ENCODE results near the gene POLR2E. TPM values are rescaled to one million over a fixed set of nuclear protein-coding genes. Genes with fewer than 3 reads are reported as not detected.
A peak's percentile ranks its signal among the peaks of the same experiment; 100 is the strongest.

POLR2E gene
- total RNA-seq, 1 donor from 2014 or later = 265 TPM

DNA sequence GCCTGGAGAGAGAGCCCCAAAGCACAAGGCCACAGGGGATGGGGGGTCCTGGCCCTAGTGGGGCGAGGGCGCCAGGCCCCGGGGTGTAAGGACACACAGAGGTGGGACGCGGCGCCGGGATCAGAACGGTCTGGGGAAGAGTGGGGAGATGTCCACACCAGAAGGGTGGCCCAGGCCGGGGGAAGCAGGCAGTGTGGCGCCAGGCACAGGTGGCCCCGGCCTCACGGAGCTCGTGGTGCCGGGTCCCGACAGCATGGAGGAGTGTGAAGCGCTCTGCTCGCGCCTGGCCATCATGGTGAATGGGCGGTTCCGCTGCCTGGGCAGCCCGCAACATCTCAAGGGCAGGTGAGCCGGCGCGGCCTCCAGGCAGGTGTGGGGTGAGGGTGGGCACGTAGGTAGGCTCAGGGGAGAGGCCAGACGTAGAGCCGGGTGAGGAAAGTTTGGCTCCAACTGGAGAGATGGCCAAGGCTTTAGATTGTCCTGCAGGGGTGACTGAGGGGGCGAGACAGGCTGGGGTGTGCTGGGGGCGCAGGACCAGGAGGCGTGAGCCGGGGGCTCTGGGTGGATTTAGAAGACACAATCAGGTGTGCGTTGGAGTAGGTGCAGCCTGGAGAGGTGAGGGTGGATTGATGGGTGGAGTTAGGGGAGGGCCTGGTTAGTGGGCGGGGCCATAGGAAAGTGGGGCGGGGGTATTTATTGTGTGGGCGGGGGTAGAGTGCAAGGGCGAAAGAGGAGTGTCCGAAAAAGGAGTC, 31.1 kb downstream of the POLR2E start:
- intact Hi-C loops (cut with micrococcal nuclease) = loop anchor here (1.0 kb wide), 3 partner anchors 18 to 192 kb away; no protein-coding TSS in a partner anchor
- Mint-ChIP-seq H3K27ac (no peak overlapping the region), H3K4me3 (peak overlapping the region; percentile 22), H3K36me3 (ENCODE audit: low read depth) (peaks cover 6% of the 10 kb centered on the region), H3K9me3 (no peaks in the 10 kb centered on the region), H3K27me3 (ENCODE audit: insufficient read depth) (no peaks in the 10 kb centered on the region), H3K4me1 (ENCODE audit: low read depth) (peaks cover 11% of the 10 kb centered on the region)
- no peak for DNase-seq (ENCODE audit: low spot score)

DNA sequence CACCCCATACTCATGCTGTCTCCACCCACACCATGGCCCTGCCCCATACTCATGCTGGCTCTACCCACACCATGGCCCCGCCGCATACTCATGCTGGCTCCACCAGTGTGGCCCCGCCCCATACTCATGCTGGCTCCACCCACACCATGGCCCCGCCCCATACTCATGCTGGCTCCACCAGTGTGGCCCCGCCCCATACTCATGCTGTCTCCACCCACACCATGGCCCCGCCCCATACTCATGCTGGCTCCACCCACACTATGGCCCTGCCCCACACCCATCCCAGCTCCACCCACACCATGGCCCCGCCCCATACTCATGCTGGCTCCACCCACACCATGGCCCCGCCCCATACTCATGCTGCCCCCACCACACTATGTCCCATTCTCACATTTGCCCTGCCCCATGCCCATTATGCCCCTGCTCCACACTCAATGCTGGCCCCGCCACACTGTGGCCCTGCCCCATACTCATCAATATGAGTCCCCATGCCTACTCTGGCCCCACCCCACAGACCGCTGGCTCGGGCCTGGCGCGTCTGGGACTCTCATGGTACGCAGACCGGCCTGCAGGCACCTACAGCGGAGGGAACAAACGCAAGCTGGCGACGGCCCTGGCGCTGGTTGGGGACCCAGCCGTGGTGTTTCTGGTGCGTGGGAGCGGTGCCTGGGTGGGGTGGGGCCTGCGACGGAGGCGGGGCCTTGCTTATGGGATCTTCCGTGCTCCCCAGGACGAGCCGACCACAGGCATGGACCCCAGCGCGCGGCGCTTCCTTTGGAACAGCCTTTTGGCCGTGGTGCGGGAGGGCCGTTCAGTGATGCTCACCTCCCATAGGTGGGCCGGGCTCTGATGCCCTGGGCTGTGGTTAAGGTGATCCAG, 31.9 kb downstream of the POLR2E start:
- Mint-ChIP-seq H3K27me3 (ENCODE audit: insufficient read depth) (no peaks in the 10 kb centered on the region), H3K9me3 (no peaks in the 10 kb centered on the region), H3K4me3 (no peak overlapping the region), H3K36me3 (ENCODE audit: low read depth) (no peaks in the 10 kb centered on the region), H3K27ac (no peak overlapping the region), H3K4me1 (ENCODE audit: low read depth) (peaks cover 7% of the 10 kb centered on the region)
- intact Hi-C loops (cut with micrococcal nuclease) = loop anchor here (1.0 kb wide), 3 partner anchors 19 to 191 kb away; no protein-coding TSS in a partner anchor
- peak; percentile 70 for DNase-seq (ENCODE audit: low spot score)

DNA sequence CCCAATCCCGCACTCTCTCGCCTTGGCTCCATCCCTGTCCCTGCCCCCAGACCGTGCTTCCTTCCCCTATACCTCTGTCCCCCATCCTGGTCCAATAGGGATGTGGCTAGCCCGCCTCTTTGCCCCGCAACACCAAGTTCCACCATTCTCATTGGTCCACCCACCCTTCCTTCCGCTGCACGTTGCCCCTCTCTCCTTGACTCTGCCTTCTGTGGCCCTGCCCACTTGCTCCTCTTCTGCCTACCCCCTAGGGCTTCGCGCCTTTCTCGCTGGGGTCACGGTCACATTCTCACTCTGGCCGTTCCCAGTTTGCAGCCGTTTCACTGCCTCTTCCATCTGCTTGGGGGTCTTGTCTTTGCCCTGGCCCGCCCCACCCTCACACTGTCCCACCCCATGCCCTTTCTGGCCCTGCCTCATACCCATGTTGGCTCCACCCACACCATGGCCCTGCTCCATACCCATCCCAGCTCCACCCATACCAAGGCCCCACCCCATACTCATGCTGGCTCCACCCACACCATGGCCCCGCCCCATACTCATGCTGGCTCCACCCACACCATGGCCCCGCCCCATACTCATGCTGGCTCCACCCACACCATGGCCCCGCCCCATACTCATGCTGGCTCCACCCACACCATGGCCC, 32.7 kb downstream of the POLR2E start:
- Mint-ChIP-seq H3K27ac (no peak overlapping the region), H3K27me3 (ENCODE audit: insufficient read depth) (no peaks in the 10 kb centered on the region), H3K4me3 (no peak overlapping the region), H3K4me1 (ENCODE audit: low read depth) (peaks cover 14% of the 10 kb centered on the region), H3K9me3 (no peaks in the 10 kb centered on the region), H3K36me3 (ENCODE audit: low read depth) (peaks cover 3% of the 10 kb centered on the region)
- DNase-seq (ENCODE audit: low spot score) = no peak
- intact Hi-C loops (cut with micrococcal nuclease) = loop anchor here (1.0 kb wide), 4 partner anchors 20 to 190 kb away; partner anchors contain the start of gene ABCA7

DNA sequence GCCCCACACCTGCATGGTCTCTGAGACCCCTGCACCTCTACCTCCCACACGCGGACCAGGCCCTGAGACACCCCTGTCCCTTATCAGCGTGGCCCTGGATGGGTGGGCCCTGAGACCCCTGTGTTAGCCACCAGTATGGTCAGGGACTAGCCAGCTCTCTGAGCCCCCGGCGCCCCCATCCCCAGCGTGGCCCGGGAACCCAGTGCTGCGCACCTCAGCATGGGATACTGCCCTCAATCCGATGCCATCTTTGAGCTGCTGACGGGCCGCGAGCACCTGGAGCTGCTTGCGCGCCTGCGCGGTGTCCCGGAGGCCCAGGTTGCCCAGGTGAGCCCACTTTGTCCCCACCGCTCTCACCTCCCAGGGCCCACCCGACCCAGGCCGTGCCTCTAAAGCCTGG, 33.2 kb downstream of the POLR2E start:
- DNase-seq (ENCODE audit: low spot score) = no peak
- Mint-ChIP-seq H3K27me3 (ENCODE audit: insufficient read depth) (no peaks in the 10 kb centered on the region), H3K36me3 (ENCODE audit: low read depth) (peaks cover 5% of the 10 kb centered on the region), H3K4me1 (ENCODE audit: low read depth) (peaks cover 18% of the 10 kb centered on the region), H3K9me3 (no peaks in the 10 kb centered on the region), H3K4me3 (no peak overlapping the region), H3K27ac (no peak overlapping the region)
- intact Hi-C loops (cut with micrococcal nuclease) = loop anchor here (1.0 kb wide), 1 partner anchor 22 kb away; the partner anchor contains the start of gene ABCA7

DNA sequence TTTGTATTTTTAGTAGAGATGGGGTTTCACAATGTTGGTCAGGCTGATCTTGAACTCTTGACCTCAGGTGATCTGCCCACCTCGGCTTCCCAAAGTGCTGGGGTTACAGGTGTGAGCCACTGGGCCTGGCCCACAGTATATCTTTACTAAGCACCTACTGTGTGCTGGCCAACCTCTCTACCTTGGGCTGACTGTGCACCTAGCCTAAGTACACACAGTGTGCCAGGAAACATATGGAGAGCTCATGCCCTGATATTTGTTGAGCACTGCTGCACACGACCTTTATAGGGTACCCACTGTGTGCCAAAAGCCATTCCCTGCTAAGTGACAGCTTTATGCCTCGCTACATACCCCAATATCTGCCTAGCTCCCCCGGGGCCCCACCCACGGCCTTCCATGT, 34.5 kb downstream of the POLR2E start:
- Mint-ChIP-seq H3K4me3 (no peak overlapping the region), H3K27ac (no peak overlapping the region), H3K27me3 (ENCODE audit: insufficient read depth) (no peaks in the 10 kb centered on the region), H3K9me3 (no peaks in the 10 kb centered on the region), H3K36me3 (ENCODE audit: low read depth) (peaks cover 11% of the 10 kb centered on the region), H3K4me1 (ENCODE audit: low read depth) (peaks cover 18% of the 10 kb centered on the region)
- no peak for DNase-seq (ENCODE audit: low spot score)
- intact Hi-C loops (cut with micrococcal nuclease) = no loop called here

DNA sequence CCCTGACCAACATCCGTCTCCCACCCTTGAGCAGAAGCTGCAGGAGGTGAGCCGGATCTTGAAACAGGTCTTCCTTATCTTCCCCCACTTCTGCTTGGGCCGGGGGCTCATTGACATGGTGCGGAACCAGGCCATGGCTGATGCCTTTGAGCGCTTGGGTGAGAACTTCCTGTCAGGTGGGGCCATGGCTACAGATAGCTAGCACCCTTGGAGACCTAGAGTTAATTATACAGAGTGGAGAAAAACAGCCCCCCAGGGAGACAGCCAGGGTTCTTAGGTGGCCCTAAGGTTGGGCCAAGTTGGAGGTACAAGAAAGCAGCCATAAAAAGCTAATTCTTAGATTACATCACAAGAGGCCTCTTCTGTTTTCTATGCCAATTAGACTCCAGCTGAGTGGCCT, 37.1 kb downstream of the POLR2E start:
- H3K27ac Mint-ChIP-seq = no peak overlapping the region
- H3K27me3 Mint-ChIP-seq (ENCODE audit: insufficient read depth) = no peaks in the 10 kb centered on the region
- no peak for DNase-seq (ENCODE audit: low spot score)
- H3K36me3 Mint-ChIP-seq (ENCODE audit: low read depth) = peaks cover 13% of the 10 kb centered on the region
- H3K4me1 Mint-ChIP-seq (ENCODE audit: low read depth) = peaks cover 15% of the 10 kb centered on the region
- intact Hi-C loops (cut with micrococcal nuclease) = no loop called here
- H3K4me3 Mint-ChIP-seq = no peak overlapping the region
- H3K9me3 Mint-ChIP-seq = no peaks in the 10 kb centered on the region

DNA sequence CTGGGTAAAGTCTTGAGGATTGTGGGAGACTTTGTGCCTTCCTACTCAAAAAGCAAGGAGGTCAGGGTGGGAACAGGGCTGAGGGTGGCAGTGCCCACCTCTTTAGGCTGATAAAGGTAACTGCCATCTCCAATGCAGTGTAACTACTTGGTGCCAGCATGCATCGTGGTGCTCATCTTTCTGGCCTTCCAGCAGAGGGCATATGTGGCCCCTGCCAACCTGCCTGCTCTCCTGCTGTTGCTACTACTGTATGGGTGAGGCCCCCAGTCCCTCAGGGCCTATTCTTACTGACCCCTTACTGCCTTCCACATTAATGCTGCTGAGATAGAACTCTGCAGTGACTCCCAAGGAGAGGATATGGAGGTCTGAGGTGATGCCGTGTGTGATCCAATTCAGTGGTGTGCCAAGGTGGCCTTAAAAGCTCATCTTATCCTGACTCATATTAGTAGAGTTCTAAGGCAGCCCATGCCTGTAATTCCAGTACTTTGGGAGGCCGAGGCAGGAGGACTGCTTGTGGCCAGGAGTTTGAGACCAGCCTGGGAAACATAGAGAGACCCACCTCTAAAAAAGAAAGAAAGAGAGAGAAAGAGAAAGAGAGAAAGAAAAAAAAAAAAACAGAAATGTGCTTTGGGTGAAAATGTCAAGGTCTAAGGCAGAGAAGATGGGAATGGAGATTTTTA, 37.9 kb downstream of the POLR2E start:
- no peak overlapping the region for H3K4me3 Mint-ChIP-seq
- no peak for DNase-seq (ENCODE audit: low spot score)
- no peaks in the 10 kb centered on the region for H3K27me3 Mint-ChIP-seq (ENCODE audit: insufficient read depth)
- intact Hi-C loops (cut with micrococcal nuclease) = no loop called here
- peaks cover 19% of the 10 kb centered on the region for H3K4me1 Mint-ChIP-seq (ENCODE audit: low read depth)
- H3K27ac Mint-ChIP-seq = no peak overlapping the region
- H3K36me3 Mint-ChIP-seq (ENCODE audit: low read depth) = peaks cover 13% of the 10 kb centered on the region
- no peaks in the 10 kb centered on the region for H3K9me3 Mint-ChIP-seq

DNA sequence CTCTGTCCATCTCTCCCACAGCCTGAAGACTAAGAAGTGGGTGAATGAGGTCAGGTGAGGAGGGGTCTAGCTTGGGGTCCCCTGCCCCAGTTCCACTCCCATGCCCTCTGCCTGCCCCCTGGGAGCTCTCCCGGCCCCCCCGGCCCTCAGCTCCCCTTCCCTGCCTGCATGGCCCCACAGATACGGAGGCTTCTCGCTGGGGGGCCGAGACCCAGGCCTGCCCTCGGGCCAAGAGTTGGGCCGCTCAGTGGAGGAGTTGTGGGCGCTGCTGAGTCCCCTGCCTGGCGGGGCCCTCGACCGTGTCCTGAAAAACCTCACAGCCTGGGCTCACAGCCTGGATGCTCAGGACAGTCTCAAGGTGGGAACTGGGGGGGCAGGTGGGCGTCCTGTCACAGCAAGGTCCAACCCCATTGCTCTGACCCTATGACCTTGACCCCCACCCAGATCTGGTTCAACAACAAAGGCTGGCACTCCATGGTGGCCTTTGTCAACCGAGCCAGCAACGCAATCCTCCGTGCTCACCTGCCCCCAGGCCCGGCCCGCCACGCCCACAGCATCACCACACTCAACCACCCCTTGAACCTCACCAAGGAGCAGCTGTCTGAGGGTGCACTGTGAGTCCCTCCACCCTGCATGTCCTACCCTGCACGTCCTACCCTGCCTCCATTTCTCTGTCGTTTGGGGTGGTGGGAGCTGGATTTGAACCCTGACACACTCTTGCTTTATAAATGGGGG, 39.1 kb downstream of the POLR2E start:
- peaks cover 19% of the 10 kb centered on the region for H3K4me1 Mint-ChIP-seq (ENCODE audit: low read depth)
- no peak overlapping the region for H3K4me3 Mint-ChIP-seq
- intact Hi-C loops (cut with micrococcal nuclease) = no loop called here
- no peak for DNase-seq (ENCODE audit: low spot score)
- H3K27ac Mint-ChIP-seq = no peak overlapping the region
- H3K27me3 Mint-ChIP-seq (ENCODE audit: insufficient read depth) = no peaks in the 10 kb centered on the region
- no peaks in the 10 kb centered on the region for H3K9me3 Mint-ChIP-seq
- H3K36me3 Mint-ChIP-seq (ENCODE audit: low read depth) = peaks cover 13% of the 10 kb centered on the region

DNA sequence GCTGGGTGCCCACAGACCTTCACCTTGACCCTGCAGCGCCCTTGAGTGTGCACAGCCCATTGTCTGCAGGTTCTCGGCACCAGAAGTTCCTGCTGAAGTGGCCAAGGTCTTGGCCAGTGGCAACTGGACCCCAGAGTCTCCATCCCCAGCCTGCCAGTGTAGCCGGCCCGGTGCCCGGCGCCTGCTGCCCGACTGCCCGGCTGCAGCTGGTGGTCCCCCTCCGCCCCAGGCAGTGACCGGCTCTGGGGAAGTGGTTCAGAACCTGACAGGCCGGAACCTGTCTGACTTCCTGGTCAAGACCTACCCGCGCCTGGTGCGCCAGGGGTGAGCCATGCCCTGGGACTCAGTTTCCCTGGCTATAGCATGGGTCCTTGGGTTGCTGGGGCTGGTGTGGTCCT, 40.1 kb downstream of the POLR2E start:
- Mint-ChIP-seq H3K27ac (no peak overlapping the region), H3K27me3 (ENCODE audit: insufficient read depth) (no peaks in the 10 kb centered on the region), H3K36me3 (ENCODE audit: low read depth) (peaks cover 13% of the 10 kb centered on the region), H3K4me1 (ENCODE audit: low read depth) (peaks cover 19% of the 10 kb centered on the region), H3K9me3 (no peaks in the 10 kb centered on the region), H3K4me3 (no peak overlapping the region)
- DNase-seq (ENCODE audit: low spot score) = no peak
- intact Hi-C loops (cut with micrococcal nuclease) = no loop called here

DNA sequence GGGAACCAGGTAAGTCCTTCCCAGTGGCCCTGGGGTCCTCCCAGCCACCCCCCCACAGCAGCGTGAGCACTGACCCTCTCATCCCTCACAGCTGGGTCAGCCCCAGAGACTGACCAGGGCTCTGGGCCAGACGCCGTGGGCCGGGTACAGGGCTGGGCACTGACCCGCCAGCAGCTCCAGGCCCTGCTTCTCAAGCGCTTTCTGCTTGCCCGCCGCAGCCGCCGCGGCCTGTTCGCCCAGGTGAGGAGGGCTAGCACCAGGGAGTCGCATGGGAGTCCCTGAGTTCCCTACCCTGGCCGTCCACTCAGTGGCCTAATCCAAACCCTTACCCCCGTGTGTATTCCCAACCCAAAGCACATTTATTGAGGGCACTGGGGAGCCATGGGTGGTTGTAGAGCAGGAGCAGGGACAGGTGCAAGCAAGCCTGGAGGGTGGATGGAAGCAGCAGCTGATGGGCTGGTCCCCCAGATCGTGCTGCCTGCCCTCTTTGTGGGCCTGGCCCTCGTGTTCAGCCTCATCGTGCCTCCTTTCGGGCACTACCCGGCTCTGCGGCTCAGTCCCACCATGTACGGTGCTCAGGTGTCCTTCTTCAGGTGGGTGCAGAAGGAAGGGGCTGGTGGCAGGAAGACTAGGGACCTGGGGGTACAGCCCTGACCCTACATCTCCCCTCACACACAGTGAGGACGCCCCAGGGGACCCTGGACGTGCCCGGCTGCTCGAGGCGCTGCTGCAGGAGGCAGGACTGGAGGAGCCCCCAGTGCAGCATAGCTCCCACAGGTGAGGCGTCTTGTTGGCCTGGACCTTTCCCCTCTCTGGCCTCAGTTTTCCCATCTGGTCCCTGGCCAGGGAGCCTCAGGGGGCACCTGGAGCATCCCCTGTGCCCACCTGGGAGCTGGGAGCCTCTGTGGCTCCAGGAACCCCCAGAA, 40.8 kb downstream of the POLR2E start:
- no peak overlapping the region for H3K27ac Mint-ChIP-seq
- H3K27me3 Mint-ChIP-seq (ENCODE audit: insufficient read depth) = no peaks in the 10 kb centered on the region
- H3K36me3 Mint-ChIP-seq (ENCODE audit: low read depth) = peaks cover 13% of the 10 kb centered on the region
- no peak overlapping the region for H3K4me3 Mint-ChIP-seq
- H3K9me3 Mint-ChIP-seq = no peaks in the 10 kb centered on the region
- peaks cover 19% of the 10 kb centered on the region for H3K4me1 Mint-ChIP-seq (ENCODE audit: low read depth)
- intact Hi-C loops (cut with micrococcal nuclease) = no loop called here
- DNase-seq (ENCODE audit: low spot score) = no peak

Data from activated T-helper 1 cell treated with anti-CD3 and anti-CD28 coated beads, Interleukin-12 subunit alpha, Interleukin-12 subunit beta, Interleukin-2, Interleukin-4 antibody, amounts not matched to agents 30 ng/mL and 10 ng/mL and 1 ng/mL, durations not matched to agents 14 hours and 24 hours and 36 hours (primary cell).